HG03095 (cell line): ENCODE data around the gene ZFPL1.

Source experiments
- ATAC-seq: cut with Tn5 transposase; IDR thresholded peaks from one replicate; pipeline ENCODE4 v1.9.1; 2021; ENCODE audit warnings: moderate library complexity; ENCODE audit not compliant: unreplicated experiment

Gene ZFPL1

DNA sequence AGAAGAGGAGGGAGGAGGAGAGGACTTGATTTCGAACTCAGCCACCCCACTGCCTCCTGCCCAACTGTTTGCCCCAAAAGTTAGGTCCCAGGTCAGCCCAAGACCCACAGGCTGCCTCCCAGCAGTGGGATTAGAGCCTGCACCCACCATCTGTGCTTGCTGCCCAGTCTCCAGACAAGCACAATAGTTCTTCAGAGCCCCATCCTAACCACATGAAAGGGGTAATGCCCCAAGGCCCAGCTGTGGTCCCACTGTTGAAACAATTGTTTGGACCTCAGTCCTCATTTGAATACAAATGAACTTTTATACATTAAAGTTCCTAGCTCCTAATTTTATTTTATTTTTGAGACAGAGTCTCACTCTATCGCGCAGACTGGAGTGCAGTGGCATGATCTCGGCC, 6.6 kb downstream of the ZFPL1 start:
- ATAC-seq, result no peak

GRCh38 chr11:65095427-65095826, 11.4 kb downstream of the ZFPL1 start:
- ATAC-seq, result no peak

- ATAC-seq, result peak; percentile 82
Measured at GRCh38 chr11:65095974-65096806, 12.2 kb downstream of the ZFPL1 start, which contains the start of gene VPS51. VPS51 (plus strand) TSS chr11:65096214; CDS start chr11:65096251, 37 bp downstream.

GRCh38 chr11:65096926-65097325, 12.9 kb downstream of the ZFPL1 start:
- ATAC-seq, result no peak

- no peak for ATAC-seq
Measured at GRCh38 chr11:65100674-65101350, 16.8 kb downstream of the ZFPL1 start.

DNA sequence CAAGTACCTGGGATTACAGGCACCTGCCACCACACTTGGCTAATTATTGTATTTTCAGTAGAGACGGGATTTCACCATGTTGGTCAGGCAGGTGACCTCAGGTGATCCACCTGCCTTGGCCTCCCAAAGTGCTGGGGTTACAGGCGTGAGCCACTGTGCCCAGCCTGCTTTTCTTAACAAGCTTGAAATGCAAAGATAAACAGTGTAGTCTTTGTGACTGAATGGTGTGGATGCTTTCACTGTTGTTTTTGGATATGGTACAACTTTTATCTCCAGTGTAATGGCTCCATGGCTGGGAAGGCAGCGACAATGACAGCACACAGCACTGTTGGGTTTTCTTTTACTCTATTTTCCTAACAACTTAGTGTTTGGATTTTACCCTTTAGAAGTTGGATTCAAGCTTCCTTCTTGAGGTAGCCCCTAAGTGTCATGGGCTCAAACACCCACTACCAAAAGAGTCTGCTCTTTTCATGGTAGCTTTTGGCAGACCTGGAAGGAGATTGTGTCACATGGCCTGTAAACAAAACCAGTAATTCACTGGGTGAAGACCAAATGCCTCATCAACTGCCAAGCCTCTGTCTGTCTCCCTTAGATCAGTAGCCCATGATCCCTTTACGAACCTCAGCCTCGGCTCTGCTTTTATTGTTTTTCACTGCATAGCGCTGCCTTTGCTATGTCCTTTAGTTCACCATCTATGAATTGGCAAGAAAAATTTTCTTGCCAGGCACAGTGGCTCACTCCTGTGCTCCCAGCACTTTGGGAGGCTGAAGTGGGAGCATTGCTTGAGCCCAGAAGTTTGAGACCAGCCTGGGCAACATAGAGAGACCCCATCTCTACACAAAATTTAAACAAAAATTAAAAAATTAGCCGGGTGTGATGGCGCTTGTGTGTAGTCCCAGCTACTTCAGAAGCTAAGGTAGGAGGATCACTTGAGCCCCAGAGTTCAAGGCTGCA, 18.4 kb downstream of the ZFPL1 start:
- no peak for ATAC-seq

GRCh38 chr11:65103476-65103875, 19.5 kb downstream of the ZFPL1 start:
- no peak for ATAC-seq

DNA sequence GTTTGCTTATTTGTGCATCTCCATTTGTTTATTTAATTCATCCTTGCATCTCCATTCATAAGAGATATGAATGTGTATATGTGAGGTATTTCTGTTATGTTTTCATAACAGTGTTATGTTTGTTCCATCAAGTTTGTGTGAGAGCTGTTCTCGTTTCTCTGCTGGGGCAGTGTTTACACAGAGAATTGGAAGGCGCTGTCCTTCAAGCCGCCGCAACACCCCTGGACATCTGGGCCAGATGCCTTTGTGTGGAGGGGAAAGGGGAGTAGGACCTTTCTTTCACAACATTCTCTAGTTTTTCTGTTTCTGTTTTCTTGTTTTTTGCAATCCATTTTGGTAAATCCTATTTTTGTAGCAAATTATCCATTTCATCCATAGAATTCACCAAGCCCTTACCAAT, 20.6 kb downstream of the ZFPL1 start:
- no peak for ATAC-seq

GRCh38 chr11:65107078-65107477, 23.1 kb downstream of the ZFPL1 start:
- ATAC-seq, result no peak

DNA sequence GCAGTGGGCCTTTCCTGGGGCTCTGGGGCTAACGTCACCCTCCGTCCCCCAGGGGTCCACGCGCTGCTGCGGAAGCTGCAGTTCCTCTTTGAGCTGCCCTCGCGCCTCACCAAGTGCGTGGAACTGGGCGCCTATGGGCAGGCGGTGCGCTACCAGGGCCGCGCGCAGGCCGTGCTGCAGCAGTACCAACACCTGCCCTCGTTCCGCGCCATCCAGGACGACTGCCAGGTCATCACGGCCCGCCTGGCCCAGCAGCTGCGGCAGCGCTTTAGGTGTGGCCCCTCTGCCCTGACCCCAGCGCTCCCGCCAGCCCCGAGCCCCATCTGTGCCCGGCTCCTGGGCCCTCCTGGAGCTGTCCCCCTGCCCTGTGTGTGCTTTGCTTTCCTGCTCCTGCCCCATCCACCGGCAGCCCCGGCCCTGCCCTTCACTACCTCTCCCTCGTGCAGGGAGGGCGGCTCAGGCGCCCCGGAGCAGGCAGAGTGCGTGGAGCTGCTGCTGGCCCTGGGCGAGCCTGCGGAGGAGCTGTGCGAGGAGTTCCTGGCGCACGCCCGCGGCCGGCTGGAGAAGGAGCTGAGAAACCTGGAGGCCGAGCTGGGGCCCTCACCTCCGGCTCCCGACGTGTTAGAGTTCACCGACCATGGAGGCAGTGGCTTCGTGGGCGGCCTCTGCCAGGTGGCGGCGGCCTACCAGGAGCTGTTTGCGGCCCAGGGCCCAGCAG, 23.9 kb downstream of the ZFPL1 start:
- no peak for ATAC-seq

- no peak for ATAC-seq
Measured at GRCh38 chr11:65108469-65109123, 24.6 kb downstream of the ZFPL1 start.

GRCh38 chr11:65109231-65110198, 25.5 kb downstream of the ZFPL1 start:
- no peak for ATAC-seq

GRCh38 chr11:65110354-65110861, 26.4 kb downstream of the ZFPL1 start:
- no peak for ATAC-seq

- no peak for ATAC-seq
Measured at GRCh38 chr11:65111159-65111743, 27.2 kb downstream of the ZFPL1 start.

GRCh38 chr11:65111744-65112545, 27.9 kb downstream of the ZFPL1 start, which contains the start of gene TM7SF2:
TM7SF2 (plus strand) TSS chr11:65111872; CDS start chr11:65112016, 144 bp downstream.
- ATAC-seq, result peak; percentile 51

DNA sequence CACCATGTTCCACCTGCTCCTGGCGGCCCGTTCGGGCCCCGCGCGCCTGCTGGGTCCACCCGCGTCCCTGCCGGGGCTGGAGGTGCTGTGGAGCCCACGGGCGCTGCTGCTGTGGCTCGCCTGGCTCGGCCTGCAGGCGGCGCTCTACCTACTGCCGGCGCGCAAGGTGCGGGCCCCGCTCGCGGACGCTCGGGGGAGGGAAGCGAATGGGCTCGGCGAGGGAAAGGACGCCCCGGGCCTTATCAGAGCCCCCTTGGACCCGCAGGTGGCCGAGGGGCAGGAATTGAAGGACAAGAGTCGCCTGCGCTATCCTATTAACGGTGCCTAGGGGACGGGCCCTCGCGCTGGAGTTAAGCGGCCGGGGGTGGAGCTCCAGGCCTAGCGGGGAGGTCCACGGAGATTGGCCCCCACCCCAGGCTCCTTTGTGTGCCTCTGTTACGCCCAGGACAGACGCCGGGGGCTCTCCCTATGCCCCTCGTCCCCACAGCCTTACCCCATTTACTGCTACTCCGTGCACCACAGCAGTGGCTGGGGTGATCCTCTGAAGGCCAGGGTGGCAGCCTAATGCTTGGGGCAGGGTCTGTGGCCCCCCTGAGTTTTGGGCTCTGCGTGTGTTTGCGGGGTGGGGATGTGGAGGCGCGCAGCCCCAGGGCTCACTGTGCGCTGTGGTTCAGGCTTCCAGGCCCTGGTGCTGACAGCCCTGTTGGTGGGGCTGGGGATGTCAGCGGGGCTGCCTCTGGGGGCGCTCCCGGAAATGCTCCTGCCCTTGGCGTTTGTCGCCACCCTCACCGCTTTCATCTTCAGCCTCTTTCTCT, 28.7 kb downstream of the ZFPL1 start:
- no peak for ATAC-seq
